HG02588 (cell line): Measurements from ENCODE around the gene RASA3.
"Not testable (repeated sequence)": the region's sequence is repeated elsewhere in the genome, so short reads cannot be mapped to it uniquely, and the experiment has no call there.

Experiments used
- ATAC-seq: cut with Tn5 transposase; IDR thresholded peaks from one replicate; pipeline ENCODE4 v1.9.1; 2021; ENCODE audit warnings: mild to moderate bottlenecking, moderate library complexity; ENCODE audit not compliant: unreplicated experiment

Gene RASA3

DNA sequence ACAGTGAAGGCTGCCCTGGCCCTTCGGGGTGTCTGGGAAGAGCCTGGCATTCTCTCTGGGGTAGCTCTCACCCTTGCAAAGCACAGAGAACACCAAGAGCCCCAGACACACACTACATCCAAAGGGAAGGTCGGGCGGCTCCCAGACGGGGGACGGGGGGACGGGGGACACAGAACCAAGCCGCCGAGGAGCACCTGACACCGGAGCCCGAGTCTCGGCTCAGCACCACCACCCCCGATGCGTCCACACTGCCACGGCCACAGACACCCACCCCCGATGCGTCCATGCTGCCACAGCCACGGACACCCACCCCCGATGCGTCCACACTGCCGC, 29.2 kb downstream of the RASA3 start:
- not testable (repeated sequence) for ATAC-seq

DNA sequence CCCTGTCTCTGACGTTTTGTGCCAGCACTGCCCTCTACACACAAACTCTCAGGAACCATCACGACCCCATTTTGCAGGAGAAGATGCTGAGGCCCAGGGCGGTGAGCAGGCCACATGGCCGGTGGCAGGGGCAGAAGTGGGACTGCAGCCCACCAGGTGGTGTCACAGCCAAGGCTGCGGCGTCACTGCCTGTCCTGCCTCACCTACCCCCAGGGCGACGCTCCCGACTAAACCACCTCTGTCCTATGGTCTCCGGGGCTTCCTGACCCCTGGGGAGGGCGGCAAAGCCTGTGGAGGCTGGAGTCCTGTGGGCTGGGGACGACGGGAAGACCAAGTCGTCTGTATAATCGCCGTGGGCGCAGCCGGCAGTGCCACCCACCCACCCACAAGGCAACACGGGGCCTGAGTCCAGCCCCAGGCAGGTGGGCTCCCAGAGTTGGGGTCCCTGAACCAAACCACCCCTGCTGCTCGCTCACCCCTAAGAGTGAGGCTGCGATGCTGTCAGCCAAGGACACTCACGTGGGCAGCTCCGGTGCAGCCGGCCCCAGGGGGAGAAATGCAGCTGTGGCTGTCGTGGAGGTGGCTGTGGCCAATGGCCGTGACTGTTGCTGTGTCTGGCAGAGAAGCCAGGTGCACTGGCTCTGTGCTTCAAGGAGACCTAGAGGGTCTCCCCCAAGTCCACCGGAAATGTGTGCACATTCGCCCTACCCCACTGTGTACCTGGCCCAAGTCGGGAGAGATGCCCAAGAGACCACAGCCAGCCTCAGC, 29.7 kb downstream of the RASA3 start:
- no peak for ATAC-seq

DNA sequence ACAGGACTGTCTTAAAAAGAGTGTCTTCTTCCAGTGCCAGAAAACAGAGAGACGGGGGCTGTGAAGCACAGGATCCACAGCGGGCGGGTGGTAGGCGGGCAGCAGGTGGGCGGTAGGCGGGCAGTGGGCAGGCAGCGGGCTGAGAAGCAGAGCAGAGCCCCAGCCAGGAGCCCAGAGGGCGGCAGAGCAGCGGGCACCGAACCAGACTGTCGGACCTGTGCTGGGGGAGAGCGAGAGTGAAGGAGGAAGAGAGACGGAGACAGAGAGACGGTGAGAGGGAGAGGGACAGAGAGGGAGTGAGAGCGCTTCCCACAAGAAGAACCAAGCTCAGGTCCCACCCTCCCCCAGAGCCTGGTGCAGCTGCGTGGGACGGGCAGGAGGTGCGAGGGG, 30.3 kb downstream of the RASA3 start:
- ATAC-seq: no peak

DNA sequence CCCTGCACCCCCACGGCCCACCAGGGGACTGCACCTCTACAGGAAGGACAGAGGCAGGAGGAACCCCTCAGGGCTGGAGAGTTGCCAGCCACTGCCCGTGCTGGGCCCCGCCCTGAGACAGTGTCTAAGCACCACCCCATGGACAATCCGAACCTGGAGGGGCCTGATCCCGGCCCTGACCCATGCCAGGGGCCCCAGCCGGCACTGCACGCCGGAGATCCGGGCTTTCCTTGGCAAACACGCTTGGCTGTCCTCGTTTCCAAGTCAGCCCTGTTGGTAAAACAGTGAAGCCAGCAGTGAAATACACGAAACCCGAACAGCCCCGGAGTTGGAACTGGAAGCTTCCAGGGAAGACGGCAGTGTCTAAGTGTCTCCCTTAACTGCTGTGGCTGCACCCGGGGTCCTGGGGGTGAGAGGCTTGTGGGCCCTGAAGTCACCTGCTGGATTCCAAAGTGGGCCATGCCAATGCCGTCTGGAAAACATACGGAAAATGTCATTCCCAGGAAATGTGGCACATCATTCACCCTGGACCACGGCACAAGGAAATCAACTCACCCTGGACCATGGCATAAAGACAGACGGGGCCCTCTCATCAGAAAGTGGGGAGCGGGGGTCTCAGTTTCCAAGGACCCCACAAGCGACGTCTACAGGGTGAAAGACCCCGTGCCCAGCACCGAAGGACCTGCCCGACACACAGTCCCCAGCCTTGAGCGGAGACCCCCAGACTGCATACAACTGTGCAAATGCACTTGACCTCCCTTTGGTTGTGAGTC, 30.9 kb downstream of the RASA3 start:
- ATAC-seq: no peak

DNA sequence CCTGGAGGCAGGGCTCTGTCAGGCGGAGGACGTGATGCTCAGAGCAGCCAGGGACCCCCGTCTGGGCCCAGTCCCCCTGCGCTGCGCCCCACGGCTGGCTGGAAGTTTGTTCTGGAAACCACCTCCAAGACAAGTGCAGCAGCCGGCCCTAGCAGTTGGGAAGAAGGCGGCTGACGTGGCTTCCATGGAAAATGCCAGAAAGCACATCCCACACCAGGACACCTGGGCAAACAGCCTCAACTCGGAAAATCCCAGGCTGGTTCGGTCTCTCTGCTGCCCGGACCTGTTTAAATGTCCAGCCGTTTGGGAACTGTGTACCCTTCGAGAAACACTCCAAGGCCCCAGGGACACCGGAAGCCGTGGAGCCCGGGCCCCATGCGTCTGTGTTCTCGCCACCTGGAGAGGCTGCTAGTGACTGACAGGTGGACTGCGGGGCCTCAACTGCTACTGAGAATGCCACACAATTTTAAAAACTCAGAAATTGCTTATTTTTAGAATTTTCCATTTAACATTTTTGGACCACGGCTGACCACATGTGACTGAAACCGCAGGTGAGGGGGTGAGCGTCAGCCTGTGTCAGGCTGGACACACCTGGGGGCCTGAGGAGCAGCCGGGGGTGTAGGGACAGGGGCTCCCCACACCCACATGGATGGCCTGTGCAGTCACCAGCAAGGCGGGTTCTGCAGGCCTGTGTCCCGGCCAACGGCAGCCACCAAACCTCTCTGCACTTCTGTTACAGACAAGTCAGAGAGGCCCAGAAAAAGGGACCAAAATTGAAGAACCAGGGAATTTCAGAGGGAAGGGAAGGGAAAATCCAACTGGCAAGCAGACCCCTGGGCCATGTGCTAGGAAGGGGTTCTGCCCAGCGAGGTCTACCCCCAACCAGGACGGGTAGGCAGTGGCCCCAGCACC, 31.7 kb downstream of the RASA3 start:
- ATAC-seq: no peak

DNA sequence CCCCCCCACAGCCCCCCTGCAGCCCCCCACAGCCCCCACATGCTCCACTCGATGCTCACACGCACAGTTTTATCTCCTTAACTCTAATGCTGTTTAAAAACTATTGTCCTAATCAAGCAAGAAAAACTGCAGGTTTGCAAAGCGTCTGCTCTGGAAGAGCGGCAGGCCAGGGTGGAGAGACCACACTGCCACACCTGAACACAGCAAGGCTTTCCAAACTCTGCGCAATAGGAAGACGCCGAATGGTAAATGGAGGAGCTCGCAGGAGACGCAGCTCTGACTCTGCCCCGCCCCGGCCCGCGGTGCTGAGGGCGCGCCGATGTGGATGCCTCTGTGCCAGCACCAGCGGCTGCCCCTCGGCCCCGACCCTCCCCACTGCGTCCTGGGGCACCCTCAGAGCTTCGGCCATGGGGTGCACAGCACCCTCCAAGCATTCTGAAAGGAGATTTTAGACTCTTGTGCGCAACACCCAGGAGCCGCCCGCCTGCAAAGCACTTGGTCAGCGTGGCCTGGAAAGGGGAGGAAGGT, 32.4 kb downstream of the RASA3 start:
- no peak for ATAC-seq

DNA sequence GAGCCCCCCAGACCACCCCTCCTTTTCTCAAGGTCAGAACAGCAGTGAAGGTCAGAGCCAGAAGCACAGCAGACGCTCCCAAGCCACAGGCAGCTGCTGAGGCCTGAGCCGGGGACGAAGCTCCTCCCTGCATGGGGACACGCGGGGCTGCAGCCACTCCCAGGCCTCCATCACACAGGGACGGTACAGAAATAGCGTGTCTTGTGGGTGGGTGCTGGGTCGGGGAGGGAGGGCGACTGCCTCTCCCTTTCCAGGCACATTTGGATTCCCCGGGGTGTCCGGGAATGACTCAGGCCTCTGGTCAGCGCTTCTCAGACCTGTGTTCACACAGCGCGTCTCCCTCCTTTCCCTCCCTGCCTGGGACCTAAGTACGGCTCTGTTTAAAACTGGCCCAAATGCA, 33.2 kb downstream of the RASA3 start:
- ATAC-seq: no peak

DNA sequence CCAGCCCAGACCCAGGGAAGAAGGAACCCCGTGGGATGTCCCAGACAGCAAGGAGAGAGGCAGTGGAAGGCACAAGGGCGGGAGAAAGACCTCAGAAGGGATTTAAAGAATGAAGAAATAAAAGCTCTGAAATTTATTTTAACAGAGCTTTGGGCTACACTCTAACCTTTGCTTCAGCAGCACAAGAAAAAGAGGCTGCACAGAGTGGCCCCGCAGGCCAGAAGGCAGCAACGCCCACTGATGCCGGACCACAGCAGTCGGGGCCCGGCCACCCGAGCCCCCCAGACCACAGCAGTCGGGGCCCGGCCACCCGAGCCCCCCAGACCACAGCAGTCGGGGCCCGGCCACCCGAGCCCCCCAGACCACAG, 33.8 kb downstream of the RASA3 start:
- not testable (repeated sequence) for ATAC-seq

DNA sequence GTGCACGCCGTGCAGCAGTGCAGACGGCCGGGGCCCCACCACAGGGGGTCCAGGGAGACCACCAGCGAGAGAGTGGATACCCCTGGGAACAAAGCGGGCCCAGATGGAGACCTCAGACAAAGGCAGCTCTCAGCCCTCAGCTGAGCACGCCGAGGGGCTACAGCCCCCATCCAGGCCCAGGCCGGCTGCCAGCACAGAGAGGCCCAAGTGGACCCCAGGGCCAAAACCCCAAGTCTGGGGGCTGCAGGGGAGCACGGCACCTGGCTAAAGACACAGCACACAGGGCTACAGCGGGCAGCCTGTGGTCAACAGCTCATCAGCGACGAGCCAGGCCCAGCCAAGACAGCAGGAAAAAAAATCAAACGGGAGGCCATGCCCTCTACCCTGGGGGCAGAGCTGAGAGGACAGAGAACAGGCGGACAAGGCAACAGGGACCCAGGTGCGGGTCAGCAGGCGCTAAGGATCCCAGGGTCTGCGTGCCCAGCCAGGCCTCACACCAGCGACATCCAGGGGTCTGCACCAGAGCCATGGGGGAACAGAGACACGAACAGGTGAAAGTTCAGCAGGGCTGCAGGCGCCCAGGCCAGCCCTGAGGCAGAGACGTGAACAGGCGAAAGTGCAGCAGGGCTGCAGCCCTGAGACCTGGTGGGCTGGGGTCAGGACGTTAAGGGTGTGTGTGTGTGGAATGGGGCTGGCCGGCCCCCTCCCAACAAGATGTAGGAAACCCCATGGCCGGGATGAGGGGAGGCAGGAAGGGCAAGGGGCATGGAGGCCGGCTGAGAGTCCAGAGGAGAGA, 34.3 kb downstream of the RASA3 start:
- no peak for ATAC-seq

DNA sequence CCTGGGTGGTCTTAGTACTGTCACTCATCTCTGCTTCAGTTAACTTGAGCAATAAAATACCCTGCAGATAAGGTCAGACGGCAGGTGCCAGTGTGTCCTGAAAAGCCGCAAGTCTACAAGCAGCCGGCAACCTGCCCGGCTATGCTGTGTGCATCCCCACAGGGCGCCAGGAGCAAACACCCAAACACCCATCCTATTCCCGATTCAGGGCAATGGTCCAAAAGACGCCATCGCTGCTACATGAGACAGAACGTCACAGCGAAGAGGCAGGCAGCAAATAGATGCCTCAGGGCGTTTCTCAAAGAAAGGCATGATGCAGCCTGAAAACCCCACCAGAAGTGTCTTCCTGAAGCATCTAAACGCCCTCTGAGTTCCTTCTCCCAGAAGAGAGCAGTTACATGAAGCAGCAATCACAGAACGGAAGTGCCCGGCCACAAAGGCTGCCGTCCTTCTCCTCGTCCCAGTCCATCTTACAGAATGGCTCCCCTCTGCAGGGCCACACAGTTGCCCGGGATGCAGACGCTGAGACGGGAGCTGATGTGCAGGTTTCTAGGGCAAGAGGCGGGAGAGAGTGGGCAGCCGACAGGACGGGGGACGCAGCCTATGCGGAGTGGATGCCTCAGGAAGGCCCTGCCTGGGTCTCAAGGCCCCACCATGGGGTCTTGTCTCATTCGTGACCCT, 35.1 kb downstream of the RASA3 start:
- ATAC-seq: no peak

DNA sequence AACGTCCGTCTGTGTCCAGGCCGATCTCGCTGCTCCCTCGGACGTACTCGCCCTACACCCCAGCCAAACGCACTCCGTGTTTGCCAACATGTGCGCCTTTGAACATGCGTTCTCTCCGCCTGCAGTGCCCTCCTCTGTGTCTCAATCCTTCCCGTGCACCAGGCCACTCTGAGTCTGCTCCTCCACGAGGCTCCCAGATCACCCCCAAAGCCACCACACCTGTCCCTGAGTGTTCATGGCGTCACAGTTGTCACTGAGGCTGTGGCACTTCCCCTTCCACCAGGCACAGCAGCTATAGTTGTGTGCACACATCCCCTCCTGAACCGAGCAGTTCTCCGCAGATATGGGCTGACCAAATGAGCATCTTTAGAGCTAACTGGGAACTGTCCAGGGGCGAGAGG, 35.6 kb downstream of the RASA3 start:
- ATAC-seq: no peak

DNA sequence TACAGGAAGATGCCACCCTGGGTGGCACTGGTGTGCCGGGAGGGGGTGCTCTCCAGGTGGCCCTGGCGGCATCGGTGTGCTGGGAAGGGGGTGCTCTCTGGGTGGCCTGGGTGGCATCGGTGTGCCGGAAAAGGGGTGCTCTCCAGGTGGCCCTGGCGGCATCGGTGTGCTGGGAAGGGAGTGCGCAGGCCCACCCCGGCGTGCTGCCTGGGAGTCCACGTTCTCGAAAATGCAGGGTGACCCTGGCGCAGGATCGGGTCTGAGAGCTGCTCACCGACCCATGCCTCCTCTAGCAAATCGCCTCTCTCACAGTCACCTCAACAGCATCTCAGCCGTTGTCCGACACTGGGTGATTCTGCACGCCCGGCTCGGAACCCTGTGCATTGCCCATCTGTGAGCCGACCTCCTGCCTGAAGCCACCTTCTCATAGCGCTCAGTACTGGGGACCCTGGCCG, 36.4 kb downstream of the RASA3 start:
- ATAC-seq: no peak

DNA sequence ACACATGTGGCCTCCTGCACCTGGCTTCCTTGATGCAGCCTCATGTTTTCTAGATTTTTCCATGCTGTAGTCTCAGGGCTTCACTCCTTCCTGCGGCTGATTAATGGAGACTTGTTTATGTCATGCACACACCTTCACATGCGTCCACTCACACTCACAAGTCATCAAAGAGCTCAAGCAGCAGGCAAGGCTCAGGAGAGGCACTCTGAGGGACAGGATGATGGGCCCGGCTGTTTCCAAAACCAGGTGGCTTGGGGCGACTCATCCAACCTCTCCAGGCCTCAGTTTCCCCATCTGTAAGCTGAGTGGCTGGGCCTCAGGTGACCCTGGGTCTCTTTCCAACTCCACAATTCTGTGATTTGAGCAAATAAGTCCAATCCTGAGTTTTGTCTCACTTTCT, 36.9 kb downstream of the RASA3 start:
- no peak for ATAC-seq

DNA sequence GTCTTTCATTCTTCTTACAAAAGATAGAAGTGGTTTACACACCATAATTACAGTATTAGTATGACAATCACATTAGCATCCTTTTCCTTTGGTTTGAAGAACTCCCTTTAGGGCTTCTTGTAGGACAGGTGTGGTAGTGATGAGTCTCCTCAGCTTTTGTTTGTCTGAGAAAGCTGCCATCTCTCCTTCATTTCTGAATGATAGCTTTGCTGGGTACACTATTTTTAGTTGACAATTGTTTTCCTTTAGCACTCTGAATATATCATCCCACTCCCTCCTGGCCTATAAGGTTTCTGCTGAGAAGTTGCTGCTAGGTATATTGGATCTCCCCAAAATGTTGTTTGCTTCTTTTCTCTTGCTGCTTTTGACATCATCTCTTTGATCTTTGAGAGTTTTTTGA, 39.3 kb downstream of the RASA3 start:
- ATAC-seq: no peak

DNA sequence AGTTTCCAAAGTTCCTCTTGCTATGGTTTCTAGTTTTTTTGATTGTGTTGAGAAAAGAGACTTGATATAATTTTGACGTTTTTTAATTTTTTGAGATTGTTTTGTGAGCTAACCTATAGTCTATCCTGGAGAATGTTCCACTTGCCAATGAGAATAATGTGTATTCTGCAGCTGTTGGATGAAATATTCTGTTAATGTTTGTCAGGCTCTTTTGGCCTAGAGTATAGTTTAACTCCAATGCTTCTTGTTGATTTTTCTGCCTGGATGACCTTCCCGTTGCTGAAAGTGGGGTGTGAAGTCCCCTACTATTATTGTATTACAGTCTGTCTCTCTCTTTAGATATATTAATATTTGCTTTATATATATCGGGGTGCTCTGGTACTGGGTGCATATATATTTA, 40.0 kb downstream of the RASA3 start:
- ATAC-seq: no peak

DNA sequence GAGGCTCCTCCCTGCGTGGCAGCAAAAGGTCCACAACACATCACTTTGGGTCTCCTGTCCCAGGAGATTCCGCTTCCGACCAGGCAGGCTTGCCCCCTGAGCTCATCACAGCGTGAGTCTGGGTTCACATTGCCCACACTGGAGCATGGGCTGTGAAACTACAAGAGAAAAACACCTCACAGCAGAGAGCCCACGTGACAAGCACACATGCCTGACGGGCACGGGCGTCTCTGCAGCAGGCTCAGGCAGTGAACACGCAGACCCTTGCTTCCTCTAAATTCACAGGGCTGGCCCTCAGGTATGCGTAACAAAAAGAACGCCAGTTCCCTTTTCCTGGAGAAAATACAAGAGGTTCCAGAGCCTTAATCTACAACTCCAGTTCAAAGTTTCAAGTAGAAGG, 41.9 kb downstream of the RASA3 start:
- no peak for ATAC-seq

DNA sequence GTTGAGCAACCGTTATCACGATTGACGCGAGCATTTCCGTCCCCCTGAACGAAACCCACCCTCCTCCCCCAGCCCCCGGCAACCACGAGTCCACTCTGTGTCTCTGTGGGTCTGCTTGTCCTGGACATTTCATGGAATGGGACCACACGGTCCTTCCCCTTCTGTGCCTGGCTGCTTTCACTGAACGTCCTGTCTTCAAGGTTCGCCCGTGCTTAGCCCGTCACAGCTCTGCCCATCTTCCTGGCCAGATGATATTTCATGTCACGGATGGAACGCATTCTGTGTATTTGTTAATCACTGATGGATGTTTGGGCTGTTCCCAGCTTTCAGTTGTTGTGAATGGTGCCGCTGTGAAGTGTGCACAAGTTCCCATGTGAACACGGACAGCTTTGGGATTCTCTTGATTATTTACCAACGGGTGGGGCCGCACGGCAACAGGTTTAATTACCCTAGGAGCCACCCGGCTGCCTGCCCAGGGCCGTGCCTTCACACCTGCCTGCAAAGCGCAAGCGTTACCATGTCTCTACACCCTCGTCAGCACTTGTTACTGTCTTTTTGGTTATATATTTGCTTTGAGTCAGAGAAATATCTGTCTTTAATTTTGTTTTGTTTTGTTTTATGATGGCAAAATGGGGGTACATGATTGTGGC, 42.5 kb downstream of the RASA3 start:
- ATAC-seq: no peak

DNA sequence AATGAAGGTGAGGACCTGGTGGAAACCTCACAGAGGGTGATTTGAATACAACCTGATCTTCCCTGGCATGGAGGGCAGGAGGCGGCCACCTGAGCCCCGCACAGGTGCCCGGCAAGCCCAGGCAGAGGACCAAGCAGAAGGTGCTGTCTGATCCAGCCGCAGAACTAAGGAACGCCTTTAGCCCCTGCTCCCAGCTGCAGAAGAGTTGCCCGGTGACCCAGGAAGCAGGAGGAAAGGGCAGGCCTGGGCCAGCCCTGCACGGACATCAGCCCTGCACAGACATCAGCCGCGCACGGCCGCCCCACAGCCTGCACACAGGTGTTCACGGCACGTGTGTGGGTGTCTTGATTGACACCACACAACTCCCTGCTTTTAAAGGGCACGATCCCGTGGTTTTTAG, 43.1 kb downstream of the RASA3 start:
- ATAC-seq: no peak

DNA sequence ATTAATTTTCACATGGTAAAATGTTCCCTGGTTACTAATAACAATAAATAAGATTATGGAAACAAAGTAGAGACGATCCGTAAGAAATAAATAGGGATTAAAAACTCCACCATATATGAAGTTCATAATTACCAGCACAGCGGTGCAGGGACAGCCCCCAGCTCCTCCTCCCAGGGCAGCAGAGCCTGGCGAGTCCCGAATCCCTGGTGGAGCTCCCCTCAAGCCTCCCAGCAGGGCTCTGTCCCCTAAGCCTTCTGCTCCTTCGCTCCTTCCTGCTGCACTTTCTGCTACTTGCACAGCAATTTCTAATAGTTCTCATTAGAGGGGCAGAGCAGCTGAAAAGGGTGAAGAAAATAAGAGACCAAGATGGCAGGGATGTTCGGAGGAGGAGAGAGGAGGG, 43.6 kb downstream of the RASA3 start:
- ATAC-seq: no peak
